MM.1S (cell line): ENCODE data around the gene LINS1.

Experiments used
- DNase-seq: peaks from one replicate; pipeline ENCODE4 v3.0.0-alpha.2; 2015
- H2AFZ ChIP-seq: fragments of 300-600 bp; sonication (generic); 2 replicates; pipeline ENCODE4 v1.6.0; 2016; ENCODE audit warnings: antibody characterized with exemption, low read length
- H3F3A ChIP-seq: fragments of 300-600 bp; sonication (generic); 2 replicates; pipeline ENCODE4 v1.6.1; 2016; ENCODE audit warnings: mild to moderate bottlenecking, antibody characterized with exemption, low read length, moderate library complexity, mixed read lengths; ENCODE audit not compliant: insufficient read depth
- H3K27ac ChIP-seq: fragments of 300-600 bp; sonication (generic); 2 replicates; pipeline ENCODE4 v1.5.1; 2016; ENCODE audit warnings: mild to moderate bottlenecking, low read length
- H3K27me3 ChIP-seq: fragments of 300-600 bp; sonication (generic); replicated peaks from 2 replicates; pipeline ENCODE4 v1.6.0; 2016; ENCODE audit warnings: low read length; ENCODE audit not compliant: insufficient read depth
- H3K36me3 ChIP-seq: fragments of 300-600 bp; sonication (generic); replicated peaks from 2 replicates; pipeline ENCODE4 v1.6.1; 2016; ENCODE audit warnings: mild to moderate bottlenecking, low read length, mixed read lengths; ENCODE audit not compliant: insufficient read depth
- H3K4me1 ChIP-seq: fragments of 300-600 bp; sonication (generic); 2 replicates; pipeline ENCODE4 v1.6.1; 2016; ENCODE audit warnings: low read length, mixed read lengths
- H3K4me2 ChIP-seq: fragments of 300-600 bp; sonication (generic); 2 replicates; pipeline ENCODE4 v1.6.0; 2016; ENCODE audit warnings: low read depth, low read length
- H3K4me3 ChIP-seq: fragments of 300-600 bp; sonication (generic); 2 replicates; pipeline ENCODE4 v1.5.1; 2016; ENCODE audit warnings: low read length, mixed read lengths
- H3K79me2 ChIP-seq: fragments of 300-600 bp; sonication (generic); 2 replicates; pipeline ENCODE4 v1.6.1; 2016; ENCODE audit warnings: mixed run types, low read length, mixed read lengths
- H3K9ac ChIP-seq: fragments of 300-600 bp; sonication (generic); 2 replicates; pipeline ENCODE4 v1.6.1; 2016; ENCODE audit warnings: low read length, mixed read lengths
- H3K9me2 ChIP-seq: fragments of 300-600 bp; sonication (generic); replicated peaks from 2 replicates; pipeline ENCODE4 v1.6.1; 2016; ENCODE audit warnings: mild to moderate bottlenecking, low read length, mixed read lengths; ENCODE audit not compliant: insufficient read depth
- H3K9me3 ChIP-seq: fragments of 300-600 bp; sonication (generic); replicated peaks from 2 replicates; pipeline ENCODE4 v1.6.1; 2016; ENCODE audit warnings: mild to moderate bottlenecking, low read length, mixed read lengths; ENCODE audit not compliant: insufficient read depth
- H4K20me1 ChIP-seq: fragments of 300-600 bp; sonication (generic); 2 replicates; pipeline ENCODE4 v1.6.1; 2016; ENCODE audit warnings: mild to moderate bottlenecking, low read length, moderate library complexity, mixed read lengths; ENCODE audit not compliant: insufficient read depth
- CTCF ChIP-seq: fragments of 300-600 bp; sonication (generic); IDR thresholded peaks from 2 replicates; pipeline ENCODE4 v1.5.1; 2016; ENCODE audit warnings: antibody characterized with exemption, low read length, mixed read lengths
- EZH2 ChIP-seq: fragments of 300-600 bp; sonication (generic); optimal IDR thresholded peaks from 2 replicates; pipeline ENCODE3; 2017; ENCODE audit warnings: low read depth, mild to moderate bottlenecking, antibody characterized with exemption, low read length, mixed read lengths
- EZH2phosphoT487 ChIP-seq: fragments of 300-600 bp; sonication (generic); IDR thresholded peaks from 2 replicates; pipeline ENCODE4 v1.6.1; 2018; ENCODE audit warnings: antibody characterized with exemption, low read length

Gene LINS1

GRCh38 chr15:100565591-100565990 is 36.4 kb downstream of the LINS1 start:
- H3K9ac ChIP-seq, result no peak overlapping the region
- TF ChIP-seq CTCF, result no peak
- TF ChIP-seq EZH2, result no peak
- no peak for TF ChIP-seq EZH2phosphoT487
- H3K79me2 ChIP-seq, result peaks cover 5% of the 10 kb centered on the region; the same call in 1 of the 2 replicates
- no peak overlapping the region for H3K27ac ChIP-seq
- H3K27me3 ChIP-seq, result no peaks in the 10 kb centered on the region
- no peaks in the 10 kb centered on the region for H3K9me2 ChIP-seq
- H3K36me3 ChIP-seq, result no peaks in the 10 kb centered on the region
- H3K9me3 ChIP-seq, result no peaks in the 10 kb centered on the region
- H3K4me1 ChIP-seq, result peaks cover 8% of the 10 kb centered on the region
- H4K20me1 ChIP-seq, result no peaks in the 10 kb centered on the region
- H2AFZ ChIP-seq, result no peak overlapping the region
- DNase-seq, result no peak
- H3F3A ChIP-seq, result peaks cover 6% of the 10 kb centered on the region; the same call in 1 of the 2 replicates
- no peak overlapping the region for H3K4me2 ChIP-seq
- H3K4me3 ChIP-seq, result no peak overlapping the region

GRCh38 chr15:100560323-100560722 is 41.7 kb downstream of the LINS1 start:
- DNase-seq, result no peak
- H3K27ac ChIP-seq, result no peak overlapping the region
- no peaks in the 10 kb centered on the region for H3K4me1 ChIP-seq
- no peaks in the 10 kb centered on the region for H3K36me3 ChIP-seq
- no peak overlapping the region for H3K4me2 ChIP-seq
- no peaks in the 10 kb centered on the region for H3K27me3 ChIP-seq
- no peaks in the 10 kb centered on the region for H4K20me1 ChIP-seq
- H3K9me2 ChIP-seq, result no peaks in the 10 kb centered on the region
- no peak overlapping the region for H3K4me3 ChIP-seq
- no peak for TF ChIP-seq EZH2phosphoT487
- no peaks in the 10 kb centered on the region for H3K79me2 ChIP-seq
- H3K9me3 ChIP-seq, result no peaks in the 10 kb centered on the region
- no peak overlapping the region for H3K9ac ChIP-seq
- no peaks in the 10 kb centered on the region for H3F3A ChIP-seq
- no peak overlapping the region for H2AFZ ChIP-seq

GRCh38 chr15:100559330-100559729 is 42.7 kb downstream of the LINS1 start:
- Histone ChIP-seq H4K20me1 (no peaks in the 10 kb centered on the region), H3K9me2 (no peaks in the 10 kb centered on the region), H3K79me2 (no peaks in the 10 kb centered on the region), H3K36me3 (no peaks in the 10 kb centered on the region), H3K4me1 (no peaks in the 10 kb centered on the region), H2AFZ (no peak overlapping the region), H3K9me3 (no peaks in the 10 kb centered on the region), H3K4me2 (no peak overlapping the region), H3K27ac (no peak overlapping the region), H3F3A (no peaks in the 10 kb centered on the region), H3K9ac (no peak overlapping the region), H3K4me3 (no peak overlapping the region), H3K27me3 (no peaks in the 10 kb centered on the region)
- DNase-seq, result no peak
- no peak for TF ChIP-seq CTCF
- TF ChIP-seq EZH2phosphoT487, result no peak
- no peak for TF ChIP-seq EZH2

- H3K36me3 ChIP-seq, result no peaks in the 10 kb centered on the region
- no peaks in the 10 kb centered on the region for H3K4me1 ChIP-seq
- H4K20me1 ChIP-seq, result no peaks in the 10 kb centered on the region
- no peak overlapping the region for H2AFZ ChIP-seq
- H3K4me2 ChIP-seq, result no peak overlapping the region
- H3K27me3 ChIP-seq, result no peaks in the 10 kb centered on the region
- no peak overlapping the region for H3K9ac ChIP-seq
- DNase-seq, result no peak
- H3K9me3 ChIP-seq, result no peaks in the 10 kb centered on the region
- H3K27ac ChIP-seq, result no peak overlapping the region
- no peaks in the 10 kb centered on the region for H3F3A ChIP-seq
- no peaks in the 10 kb centered on the region for H3K9me2 ChIP-seq
- no peaks in the 10 kb centered on the region for H3K79me2 ChIP-seq
- no peak for TF ChIP-seq EZH2phosphoT487
- TF ChIP-seq CTCF, result no peak
- no peak for TF ChIP-seq EZH2
- no peak overlapping the region for H3K4me3 ChIP-seq
These were observed 43.2 kb downstream of the LINS1 start for GRCh38 chr15:100558771-100559254.
